Measurements from ENCODE around the gene ZPLD1.

ZPLD1 gene

GRCh38 chr3:102511639-102512038 lies 76.8 kb downstream of the ZPLD1 start:
- Histone ChIP-seq H3K79me2 (ENCODE audit: insufficient read depth, low read length) (no peaks in the 10 kb centered on the region), H3K4me1 (ENCODE audit: insufficient read depth, low read length) (no peaks in the 10 kb centered on the region), H3K9me3 (ENCODE audit: insufficient read depth, low read length, severe bottlenecking) (no peaks in the 10 kb centered on the region), H2AFZ (ENCODE audit: low read depth, low read length) (no peak overlapping the region), H3K27ac (ENCODE audit: low read length) (no peak overlapping the region), H3K27me3 (ENCODE audit: insufficient read depth, low read length, poor library complexity) (no peaks in the 10 kb centered on the region), H3K36me3 (ENCODE audit: insufficient read depth, low read length) (no peaks in the 10 kb centered on the region), H3K4me2 (ENCODE audit: insufficient read depth, low read length) (no peak overlapping the region), H3K4me3 (ENCODE audit: low read depth in 1 of 2, low read length in 2 of 2) (no peak overlapping the region), H3K9ac (ENCODE audit: low read depth, low read length) (no peak overlapping the region), H4K20me1 (ENCODE audit: insufficient read depth, low read length) (no peaks in the 10 kb centered on the region)
- ATAC-seq (ENCODE audit: insufficient read depth, low read depth): no peak
- DNase-seq: no peak
- no peak for TF ChIP-seq EZH2 (IDR thresholded peaks at IDR 0.05; ENCODE audit: borderline replicate concordance, low read depth, low read length, severe bottlenecking)
- no peak for TF ChIP-seq CTCF (IDR thresholded peaks at IDR 0.05; ENCODE audit: borderline replicate concordance, extremely low read depth, low read length, poor library complexity, severe bottlenecking)

GRCh38 chr3:102512734-102513504 lies 78.1 kb downstream of the ZPLD1 start:
- no peaks in the 10 kb centered on the region for H3K27me3 ChIP-seq (ENCODE audit: insufficient read depth, low read length, poor library complexity)
- DNase-seq (no peak), ATAC-seq (ENCODE audit: insufficient read depth, low read depth) (no peak)
- no peak overlapping the region for H3K9ac ChIP-seq (ENCODE audit: low read depth, low read length)
- H3K79me2 ChIP-seq (ENCODE audit: insufficient read depth, low read length): no peaks in the 10 kb centered on the region
- H3K36me3 ChIP-seq (ENCODE audit: insufficient read depth, low read length): no peaks in the 10 kb centered on the region
- no peaks in the 10 kb centered on the region for H4K20me1 ChIP-seq (ENCODE audit: insufficient read depth, low read length)
- H3K27ac ChIP-seq (ENCODE audit: low read length): no peak overlapping the region
- H3K9me3 ChIP-seq (ENCODE audit: insufficient read depth, low read length, severe bottlenecking): no peaks in the 10 kb centered on the region
- TF ChIP-seq CTCF (IDR thresholded peaks at IDR 0.05; ENCODE audit: borderline replicate concordance, extremely low read depth, low read length, poor library complexity, severe bottlenecking) (no peak), EZH2 (IDR thresholded peaks at IDR 0.05; ENCODE audit: borderline replicate concordance, low read depth, low read length, severe bottlenecking) (no peak)
- no peaks in the 10 kb centered on the region for H3K4me1 ChIP-seq (ENCODE audit: insufficient read depth, low read length)
- no peak overlapping the region for H2AFZ ChIP-seq (ENCODE audit: low read depth, low read length)
- H3K4me3 ChIP-seq (ENCODE audit: low read depth in 1 of 2, low read length in 2 of 2): no peak overlapping the region
- no peak overlapping the region for H3K4me2 ChIP-seq (ENCODE audit: insufficient read depth, low read length)

GRCh38 chr3:102514241-102514640 lies 79.4 kb downstream of the ZPLD1 start:
- no peaks in the 10 kb centered on the region for H3K27me3 ChIP-seq (ENCODE audit: insufficient read depth, low read length, poor library complexity)
- H3K4me3 ChIP-seq (ENCODE audit: low read depth in 1 of 2, low read length in 2 of 2): no peak overlapping the region
- no peak for ATAC-seq (ENCODE audit: insufficient read depth, low read depth)
- H3K4me2 ChIP-seq (ENCODE audit: insufficient read depth, low read length): no peak overlapping the region
- H3K79me2 ChIP-seq (ENCODE audit: insufficient read depth, low read length): no peaks in the 10 kb centered on the region
- no peak overlapping the region for H2AFZ ChIP-seq (ENCODE audit: low read depth, low read length)
- no peaks in the 10 kb centered on the region for H4K20me1 ChIP-seq (ENCODE audit: insufficient read depth, low read length)
- no peaks in the 10 kb centered on the region for H3K36me3 ChIP-seq (ENCODE audit: insufficient read depth, low read length)
- H3K9ac ChIP-seq (ENCODE audit: low read depth, low read length): no peak overlapping the region
- no peak overlapping the region for H3K27ac ChIP-seq (ENCODE audit: low read length)
- no peaks in the 10 kb centered on the region for H3K4me1 ChIP-seq (ENCODE audit: insufficient read depth, low read length)
- no peak for DNase-seq
- TF ChIP-seq EZH2 (IDR thresholded peaks at IDR 0.05; ENCODE audit: borderline replicate concordance, low read depth, low read length, severe bottlenecking): no peak
- no peak for TF ChIP-seq CTCF (IDR thresholded peaks at IDR 0.05; ENCODE audit: borderline replicate concordance, extremely low read depth, low read length, poor library complexity, severe bottlenecking)
- H3K9me3 ChIP-seq (ENCODE audit: insufficient read depth, low read length, severe bottlenecking): no peaks in the 10 kb centered on the region

Data from DND-41 (cell line).